ENCODE data around the gene GRIK4.

The GRIK4 gene

GRCh38 chr11:120517390-120517761 lies 5.8 kb downstream of the GRIK4 start:
- TF ChIP-seq, protein P1, sequence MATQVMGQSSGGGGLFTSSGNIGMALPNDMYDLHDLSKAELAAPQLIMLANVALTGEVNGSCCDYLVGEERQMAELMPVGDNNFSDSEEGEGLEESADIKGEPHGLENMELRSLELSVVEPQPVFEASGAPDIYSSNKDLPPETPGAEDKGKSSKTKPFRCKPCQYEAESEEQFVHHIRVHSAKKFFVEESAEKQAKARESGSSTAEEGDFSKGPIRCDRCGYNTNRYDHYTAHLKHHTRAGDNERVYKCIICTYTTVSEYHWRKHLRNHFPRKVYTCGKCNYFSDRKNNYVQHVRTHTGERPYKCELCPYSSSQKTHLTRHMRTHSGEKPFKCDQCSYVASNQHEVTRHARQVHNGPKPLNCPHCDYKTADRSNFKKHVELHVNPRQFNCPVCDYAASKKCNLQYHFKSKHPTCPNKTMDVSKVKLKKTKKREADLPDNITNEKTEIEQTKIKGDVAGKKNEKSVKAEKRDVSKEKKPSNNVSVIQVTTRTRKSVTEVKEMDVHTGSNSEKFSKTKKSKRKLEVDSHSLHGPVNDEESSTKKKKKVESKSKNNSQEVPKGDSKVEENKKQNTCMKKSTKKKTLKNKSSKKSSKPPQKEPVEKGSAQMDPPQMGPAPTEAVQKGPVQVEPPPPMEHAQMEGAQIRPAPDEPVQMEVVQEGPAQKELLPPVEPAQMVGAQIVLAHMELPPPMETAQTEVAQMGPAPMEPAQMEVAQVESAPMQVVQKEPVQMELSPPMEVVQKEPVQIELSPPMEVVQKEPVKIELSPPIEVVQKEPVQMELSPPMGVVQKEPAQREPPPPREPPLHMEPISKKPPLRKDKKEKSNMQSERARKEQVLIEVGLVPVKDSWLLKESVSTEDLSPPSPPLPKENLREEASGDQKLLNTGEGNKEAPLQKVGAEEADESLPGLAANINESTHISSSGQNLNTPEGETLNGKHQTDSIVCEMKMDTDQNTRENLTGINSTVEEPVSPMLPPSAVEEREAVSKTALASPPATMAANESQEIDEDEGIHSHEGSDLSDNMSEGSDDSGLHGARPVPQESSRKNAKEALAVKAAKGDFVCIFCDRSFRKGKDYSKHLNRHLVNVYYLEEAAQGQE (IDR thresholded peaks at IDR 0.05; ENCODE audit: insufficient read depth in 1 of 2, low read depth in 2 of 2, low read length in 2 of 2) = no peak
- TF ChIP-seq POLR2AphosphoS5 (IDR thresholded peaks at IDR 0.05; ENCODE audit: low read depth, low read length) = no peak
- TF ChIP-seq SIN3A (IDR thresholded peaks at IDR 0.05; ENCODE audit: borderline replicate concordance, insufficient read depth, low read length) = no peak
- no peak for TF ChIP-seq FOXP2 (optimal IDR thresholded peaks at IDR 0.05; ENCODE audit: borderline replicate concordance, extremely low read depth, extremely low read length, insufficient read depth)
- TF ChIP-seq TAF1 (IDR thresholded peaks at IDR 0.05; ENCODE audit: borderline replicate concordance, insufficient read depth, low read length) = no peak

GRCh38 chr11:120517801-120518291 lies 6.3 kb downstream of the GRIK4 start:
- TF ChIP-seq, protein P1 (IDR thresholded peaks at IDR 0.05; ENCODE audit: insufficient read depth in 1 of 2, low read depth in 2 of 2, low read length in 2 of 2) = no peak
- no peak for TF ChIP-seq TAF1 (IDR thresholded peaks at IDR 0.05; ENCODE audit: borderline replicate concordance, insufficient read depth, low read length)
- no peak for TF ChIP-seq POLR2AphosphoS5 (IDR thresholded peaks at IDR 0.05; ENCODE audit: low read depth, low read length)
- TF ChIP-seq SIN3A (IDR thresholded peaks at IDR 0.05; ENCODE audit: borderline replicate concordance, insufficient read depth, low read length) = no peak
- TF ChIP-seq FOXP2 (optimal IDR thresholded peaks at IDR 0.05; ENCODE audit: borderline replicate concordance, extremely low read depth, extremely low read length, insufficient read depth) = no peak

GRCh38 chr11:120518356-120518755 lies 6.8 kb downstream of the GRIK4 start:
- no peak for TF ChIP-seq POLR2AphosphoS5 (IDR thresholded peaks at IDR 0.05; ENCODE audit: low read depth, low read length)
- TF ChIP-seq, protein P1 (IDR thresholded peaks at IDR 0.05; ENCODE audit: insufficient read depth in 1 of 2, low read depth in 2 of 2, low read length in 2 of 2) = no peak
- no peak for TF ChIP-seq FOXP2 (optimal IDR thresholded peaks at IDR 0.05; ENCODE audit: borderline replicate concordance, extremely low read depth, extremely low read length, insufficient read depth)
- TF ChIP-seq SIN3A (IDR thresholded peaks at IDR 0.05; ENCODE audit: borderline replicate concordance, insufficient read depth, low read length) = no peak
- no peak for TF ChIP-seq TAF1 (IDR thresholded peaks at IDR 0.05; ENCODE audit: borderline replicate concordance, insufficient read depth, low read length)

GRCh38 chr11:120519474-120519873 lies 7.9 kb downstream of the GRIK4 start:
- TF ChIP-seq, protein P1 (IDR thresholded peaks at IDR 0.05; ENCODE audit: insufficient read depth in 1 of 2, low read depth in 2 of 2, low read length in 2 of 2) = no peak
- TF ChIP-seq POLR2AphosphoS5 (IDR thresholded peaks at IDR 0.05; ENCODE audit: low read depth, low read length) = no peak

Data from PFSK-1 (cell line).